ENCODE results near the gene RBM14.
"Not testable (repeated sequence)": the region's sequence is repeated elsewhere in the genome, so short reads cannot be mapped to it uniquely, and the experiment has no call there.

The RBM14 gene

GRCh38 chr11:66600631-66601233 is 15.7 kb upstream of the RBM14 start:
- H3K27me3 ChIP-seq (ENCODE audit: control insufficient read depth, low read length): no peaks in the 10 kb centered on the region
- no peaks in the 10 kb centered on the region for H3K9me2 ChIP-seq (replicated peaks; ENCODE audit: control insufficient read depth, low read length)
- no peak overlapping the region for H3K27ac ChIP-seq (ENCODE audit: low read depth, low read length)
- peaks cover 3% of the 10 kb centered on the region for H3K79me2 ChIP-seq (ENCODE audit: control insufficient read depth, low read length)
- peaks cover 21% of the 10 kb centered on the region for H3K4me1 ChIP-seq (ENCODE audit: control insufficient read depth, low read length)
- peaks cover 21% of the 10 kb centered on the region for H3K36me3 ChIP-seq (ENCODE audit: control insufficient read depth, low read length)
- H3K4me3 ChIP-seq (ENCODE audit: low read length): peak overlapping the region; percentile 8; the same call in 1 of the 2 replicates
- TF ChIP-seq CTCF (IDR thresholded peaks at IDR 0.05; ENCODE audit: low read depth, low read length, poor library complexity, severe bottlenecking) (no peak), EZH2phosphoT487 (IDR thresholded peaks at IDR 0.05; ENCODE audit: borderline replicate concordance, low read length) (no peak)
- no peaks in the 10 kb centered on the region for H3K9me3 ChIP-seq (ENCODE audit: control insufficient read depth, insufficient read depth, low read length)
- peak overlapping the region; percentile 37 for H3K4me2 ChIP-seq (ENCODE audit: low read length)
- no peaks in the 10 kb centered on the region for H4K20me1 ChIP-seq (ENCODE audit: control insufficient read depth, insufficient read depth, low read depth, low read length)
- no peaks in the 10 kb centered on the region for H3F3A ChIP-seq (ENCODE audit: control insufficient read depth, insufficient read depth)

- H3K79me2 ChIP-seq (ENCODE audit: control insufficient read depth, low read length): no peaks in the 10 kb centered on the region
- H3F3A ChIP-seq (ENCODE audit: control insufficient read depth, insufficient read depth): no peaks in the 10 kb centered on the region; the same call in 1 of the 2 replicates
- H3K9me2 ChIP-seq (replicated peaks; ENCODE audit: control insufficient read depth, low read length): no peaks in the 10 kb centered on the region
- H3K27ac ChIP-seq (ENCODE audit: low read depth, low read length): no peak overlapping the region
- H3K4me1 ChIP-seq (ENCODE audit: control insufficient read depth, low read length): peaks cover 33% of the 10 kb centered on the region
- H3K36me3 ChIP-seq (ENCODE audit: control insufficient read depth, low read length): peaks cover 21% of the 10 kb centered on the region
- H3K4me2 ChIP-seq (ENCODE audit: low read length): no peak overlapping the region
- H3K4me3 ChIP-seq (ENCODE audit: low read length): no peak overlapping the region
- no peaks in the 10 kb centered on the region for H3K9me3 ChIP-seq (ENCODE audit: control insufficient read depth, insufficient read depth, low read length)
- H3K27me3 ChIP-seq (ENCODE audit: control insufficient read depth, low read length): no peaks in the 10 kb centered on the region
- TF ChIP-seq EZH2phosphoT487 (IDR thresholded peaks at IDR 0.05; ENCODE audit: borderline replicate concordance, low read length) (no peak), CTCF (IDR thresholded peaks at IDR 0.05; ENCODE audit: low read depth, low read length, poor library complexity, severe bottlenecking) (no peak)
- H4K20me1 ChIP-seq (ENCODE audit: control insufficient read depth, insufficient read depth, low read depth, low read length): no peaks in the 10 kb centered on the region
Observed at GRCh38 chr11:66603072-66603471, 13.4 kb upstream of the RBM14 start.

GRCh38 chr11:66604155-66604554 is 12.3 kb upstream of the RBM14 start:
- Histone ChIP-seq H3K4me2 (ENCODE audit: low read length) (no peak overlapping the region), H3K4me1 (ENCODE audit: control insufficient read depth, low read length) (peaks cover 44% of the 10 kb centered on the region), H3K9me3 (ENCODE audit: control insufficient read depth, insufficient read depth, low read length) (no peaks in the 10 kb centered on the region), H3F3A (ENCODE audit: control insufficient read depth, insufficient read depth) (peaks cover 3% of the 10 kb centered on the region; the same call in 1 of the 2 replicates), H3K9me2 (replicated peaks; ENCODE audit: control insufficient read depth, low read length) (no peaks in the 10 kb centered on the region), H3K27me3 (ENCODE audit: control insufficient read depth, low read length) (no peaks in the 10 kb centered on the region), H3K4me3 (ENCODE audit: low read length) (no peak overlapping the region), H3K36me3 (ENCODE audit: control insufficient read depth, low read length) (peaks cover 20% of the 10 kb centered on the region), H3K79me2 (ENCODE audit: control insufficient read depth, low read length) (no peaks in the 10 kb centered on the region), H3K27ac (ENCODE audit: low read depth, low read length) (no peak overlapping the region), H4K20me1 (ENCODE audit: control insufficient read depth, insufficient read depth, low read depth, low read length) (no peaks in the 10 kb centered on the region)
- no peak for TF ChIP-seq CTCF (IDR thresholded peaks at IDR 0.05; ENCODE audit: low read depth, low read length, poor library complexity, severe bottlenecking)

- H3K4me3 ChIP-seq (ENCODE audit: low read length); H3K9me3 ChIP-seq (ENCODE audit: control insufficient read depth, insufficient read depth, low read length); H3K79me2 ChIP-seq (ENCODE audit: control insufficient read depth, low read length); H3K9me2 ChIP-seq (replicated peaks; ENCODE audit: control insufficient read depth, low read length); H4K20me1 ChIP-seq (ENCODE audit: control insufficient read depth, insufficient read depth, low read depth, low read length); H3K36me3 ChIP-seq (ENCODE audit: control insufficient read depth, low read length); H3K27me3 ChIP-seq (ENCODE audit: control insufficient read depth, low read length); H3K4me2 ChIP-seq (ENCODE audit: low read length): not testable (repeated sequence)
- Histone ChIP-seq H3K27ac (ENCODE audit: low read depth, low read length) (peak overlapping the region; percentile 76; the same call in 1 of the 2 replicates), H3F3A (ENCODE audit: control insufficient read depth, insufficient read depth) (peaks cover 16% of the 10 kb centered on the region), H3K4me1 (ENCODE audit: control insufficient read depth, low read length) (peaks cover 50% of the 10 kb centered on the region)
Observed at GRCh38 chr11:66606608-66607007, 9.8 kb upstream of the RBM14 start.

Data from DOHH2 (cell line).